Keratinocyte (primary cell): ENCODE measurements around the gene FAT2. TPM values are rescaled to one million over a fixed set of nuclear protein-coding genes. Genes with fewer than 3 reads are reported as not detected.

Source experiments
- DNase-seq: peaks from one replicate; pipeline ENCODE4 v3.0.0-alpha.2; 2011; ENCODE audit warnings: low read depth, missing footprints, low spot score
- FAIRE-seq: peaks from 2 replicates; lab custom pipeline; 2011; peaks lifted over from hg19 to GRCh38; lab: Jason Lieb, UNC
- H2AFZ ChIP-seq: 2 replicates; pipeline ENCODE4 v1.6.0; 2012; ENCODE audit warnings: low read length, control low read depth, inconsistent platforms; ENCODE audit not compliant: control insufficient read depth
- H3K27ac ChIP-seq: 2 replicates; pipeline ENCODE4 v1.5.1; 2011; ENCODE audit warnings: low read length; ENCODE audit not compliant: control insufficient read depth, insufficient read depth
- H3K27me3 ChIP-seq: 3 replicates; pipeline ENCODE4 v1.6.0; 2011; ENCODE audit warnings: low read length; ENCODE audit not compliant: control insufficient read depth, insufficient read depth; ENCODE audit errors: extremely low read depth
- H3K36me3 ChIP-seq, 2 experiments: 2 replicates in 1 of 2; 3 replicates in 1 of 2; pipeline ENCODE4 v1.5.1; 2011; ENCODE audit warnings: low read length in 2 of 2, mild to moderate bottlenecking in 1 of 2; ENCODE audit not compliant: control insufficient read depth in 2 of 2, insufficient read depth in 2 of 2; ENCODE audit errors: extremely low read depth in 1 of 2
- H3K4me1 ChIP-seq: 3 replicates; pipeline ENCODE4 v1.5.1; 2011; ENCODE audit warnings: low read length; ENCODE audit not compliant: control insufficient read depth, insufficient read depth; ENCODE audit errors: extremely low read depth
- H3K4me2 ChIP-seq: 3 replicates; pipeline ENCODE4 v1.6.0; 2011; ENCODE audit warnings: low read depth, low read length; ENCODE audit not compliant: control insufficient read depth, insufficient read depth; ENCODE audit errors: extremely low read depth
- H3K4me3 ChIP-seq, 3 experiments: fragments of 200-600 bp in 1 of 3; sonication (generic) in 1 of 3; 2 replicates in 2 of 3; 3 replicates in 1 of 3; pipeline ENCODE4 v1.5.1; 2011 to 2016; ENCODE audit warnings: low read length in 3 of 3, mild to moderate bottlenecking in 3 of 3, control low read depth in 2 of 3, inconsistent platforms in 1 of 3, low read depth in 1 of 3, mixed read lengths in 1 of 3, mixed run types in 1 of 3, moderate library complexity in 1 of 3; ENCODE audit not compliant: control insufficient read depth in 2 of 3, insufficient read depth in 2 of 3; ENCODE audit errors: extremely low read depth in 1 of 3
- H3K79me2 ChIP-seq: 2 replicates; pipeline ENCODE4 v1.6.0; 2012; ENCODE audit warnings: low read length; ENCODE audit not compliant: control insufficient read depth, insufficient read depth
- H3K9ac ChIP-seq: 3 replicates; pipeline ENCODE4 v1.6.0; 2011; ENCODE audit warnings: low read length; ENCODE audit not compliant: control insufficient read depth, insufficient read depth; ENCODE audit errors: extremely low read depth
- H3K9me1 ChIP-seq: 3 replicates; pipeline ENCODE4 v1.6.0; 2011; ENCODE audit warnings: low read length; ENCODE audit not compliant: control insufficient read depth, insufficient read depth; ENCODE audit errors: extremely low read depth
- H3K9me3 ChIP-seq: 2 replicates; pipeline ENCODE4 v1.5.1; 2012; ENCODE audit warnings: low read depth, low read length; ENCODE audit not compliant: control insufficient read depth
- H4K20me1 ChIP-seq: 3 replicates; pipeline ENCODE4 v1.6.0; 2011; ENCODE audit warnings: low read length; ENCODE audit not compliant: control insufficient read depth, insufficient read depth; ENCODE audit errors: extremely low read depth
- EZH2 ChIP-seq: IDR thresholded peaks from one replicate; pipeline ENCODE4 v1.6.1; 2012; ENCODE audit warnings: inconsistent platforms, mild to moderate bottlenecking, low read length, moderate library complexity
- dilution Hi-C: fragments of 300-500 bp; cut with MboI; formaldehyde crosslinking; loops from one replicate; pipeline ENCODE4 v1.7.0; 2020; ENCODE audit warnings: low sequenced_read_pairs; ENCODE audit not compliant: extremely low pct_ligation_motif_present
- polyA plus RNA-seq, 5 experiments: library from polyadenylated mRNA; depleted of rRNA in 3 of 5; stranded (reverse) in 3 of 5; stranded (forward) in 1 of 5; unstranded in 1 of 5; fragments of >200 nt; gene quantifications; 1 replicate in 1 of 5; 2 replicates in 3 of 5; 3 replicates in 1 of 5; pipeline versions ENCODE4 v1.2.1 to v1.2.3, GENCODE V29; 2011 to 2012; ENCODE audit warnings: missing spikeins in 2 of 5, low read depth in 1 of 5, low replicate concordance in 1 of 5
- TF ChIP-seq, protein P1 (sequence below), 3 experiments: IDR thresholded peaks in 1 of 3; conservative IDR thresholded peaks in 1 of 3; optimal IDR thresholded peaks in 1 of 3; 2 replicates in 2 of 3; 3 replicates in 1 of 3; pipeline versions ENCODE3 to v1.5.1; 2011; ENCODE audit warnings: low read length in 3 of 3, mild to moderate bottlenecking in 3 of 3, moderate library complexity in 2 of 3, control low read depth in 1 of 3, inconsistent platforms in 1 of 3; ENCODE audit not compliant: insufficient read depth in 2 of 3; ENCODE audit errors: extremely low read depth in 1 of 3

Gene FAT2
- polyA plus RNA-seq, 1 donor (not counting 4 experiments of a cell fraction or from before 2014, with no cell fraction given): 35.0 TPM

DNA sequence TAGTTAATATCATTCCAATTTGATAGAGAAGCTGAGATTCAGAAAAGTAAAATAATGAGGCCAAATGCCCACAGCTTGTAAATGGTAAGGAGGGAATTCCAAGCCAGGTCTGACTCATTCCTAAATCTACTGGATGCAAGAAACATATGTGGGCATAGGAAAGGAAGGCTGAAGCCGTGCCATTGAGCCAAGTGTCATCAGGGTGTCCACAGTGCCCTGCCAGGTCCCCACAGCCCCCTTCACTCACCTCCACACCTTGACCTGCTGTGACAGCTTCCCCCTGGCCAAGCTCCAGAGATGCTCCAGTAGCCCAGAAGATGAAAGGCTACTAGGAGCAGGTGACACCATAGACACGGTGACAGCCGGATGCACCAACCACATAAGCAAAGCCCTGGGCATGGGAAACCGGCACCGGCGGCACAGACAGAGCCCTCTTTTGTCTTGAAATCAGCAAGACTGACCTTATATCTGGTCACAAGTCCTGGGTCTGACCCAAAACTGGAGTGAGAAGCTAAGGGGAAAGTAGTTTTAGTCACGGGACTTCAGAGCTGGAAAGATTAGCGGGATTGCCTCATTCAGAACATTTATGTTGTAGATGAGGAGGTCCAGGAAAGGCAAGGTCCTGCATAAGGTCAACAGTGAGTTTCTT is 20.1 kb upstream of the FAT2 start:
- H3K9me3 ChIP-seq: no peaks in the 10 kb centered on the region
- H3K27ac ChIP-seq: no peak overlapping the region
- no peaks in the 10 kb centered on the region for H3K79me2 ChIP-seq
- no peak overlapping the region for H3K4me2 ChIP-seq
- DNase-seq (no peak), FAIRE-seq (no peak)
- dilution Hi-C loops: no loop called here
- H3K9ac ChIP-seq: no peak overlapping the region
- H4K20me1 ChIP-seq: no peaks in the 10 kb centered on the region
- H3K9me1 ChIP-seq: no peaks in the 10 kb centered on the region
- H3K36me3 ChIP-seq: no peaks in the 10 kb centered on the region
- peaks cover 38% of the 10 kb centered on the region for H3K4me1 ChIP-seq
- no peaks in the 10 kb centered on the region for H3K27me3 ChIP-seq
- H2AFZ ChIP-seq: no peak overlapping the region
- H3K4me3 ChIP-seq: no peak overlapping the region
- TF ChIP-seq, protein P1, sequence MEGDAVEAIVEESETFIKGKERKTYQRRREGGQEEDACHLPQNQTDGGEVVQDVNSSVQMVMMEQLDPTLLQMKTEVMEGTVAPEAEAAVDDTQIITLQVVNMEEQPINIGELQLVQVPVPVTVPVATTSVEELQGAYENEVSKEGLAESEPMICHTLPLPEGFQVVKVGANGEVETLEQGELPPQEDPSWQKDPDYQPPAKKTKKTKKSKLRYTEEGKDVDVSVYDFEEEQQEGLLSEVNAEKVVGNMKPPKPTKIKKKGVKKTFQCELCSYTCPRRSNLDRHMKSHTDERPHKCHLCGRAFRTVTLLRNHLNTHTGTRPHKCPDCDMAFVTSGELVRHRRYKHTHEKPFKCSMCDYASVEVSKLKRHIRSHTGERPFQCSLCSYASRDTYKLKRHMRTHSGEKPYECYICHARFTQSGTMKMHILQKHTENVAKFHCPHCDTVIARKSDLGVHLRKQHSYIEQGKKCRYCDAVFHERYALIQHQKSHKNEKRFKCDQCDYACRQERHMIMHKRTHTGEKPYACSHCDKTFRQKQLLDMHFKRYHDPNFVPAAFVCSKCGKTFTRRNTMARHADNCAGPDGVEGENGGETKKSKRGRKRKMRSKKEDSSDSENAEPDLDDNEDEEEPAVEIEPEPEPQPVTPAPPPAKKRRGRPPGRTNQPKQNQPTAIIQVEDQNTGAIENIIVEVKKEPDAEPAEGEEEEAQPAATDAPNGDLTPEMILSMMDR (optimal IDR thresholded peaks at IDR 0.05 in 1 of 3, IDR thresholded peaks at IDR 0.05 in 1 of 3, conservative IDR thresholded peaks at IDR 0.05 in 1 of 3; ENCODE audit: extremely low read depth in 1 of 3, insufficient read depth in 2 of 3, low read length in 3 of 3): no peak
- TF ChIP-seq EZH2: no peak

GRCh38 chr5:151608522-151608921 is 17.4 kb upstream of the FAT2 start:
- Histone ChIP-seq H3K4me3 (no peak overlapping the region), H3K9me1 (no peaks in the 10 kb centered on the region), H3K79me2 (no peaks in the 10 kb centered on the region), H3K9me3 (no peaks in the 10 kb centered on the region), H3K9ac (no peak overlapping the region), H3K27ac (no peak overlapping the region), H3K4me1 (peaks cover 13% of the 10 kb centered on the region), H4K20me1 (no peaks in the 10 kb centered on the region), H3K27me3 (no peaks in the 10 kb centered on the region), H3K36me3 (no peaks in the 10 kb centered on the region), H3K4me2 (no peak overlapping the region), H2AFZ (no peak overlapping the region)
- TF ChIP-seq, protein P1 (optimal IDR thresholded peaks at IDR 0.05 in 1 of 3, IDR thresholded peaks at IDR 0.05 in 1 of 3, conservative IDR thresholded peaks at IDR 0.05 in 1 of 3; ENCODE audit: extremely low read depth in 1 of 3, insufficient read depth in 2 of 3, low read length in 3 of 3): no peak
- no peak for TF ChIP-seq EZH2
- dilution Hi-C loops: no loop called here
- FAIRE-seq (no peak), DNase-seq (no peak)
